MV-4-11 (cell line): ENCODE results near the gene COA4.
"Not testable (repeated sequence)": the region's sequence is repeated elsewhere in the genome, so short reads cannot be mapped to it uniquely, and the experiment has no call there.

ENCODE experiments used
- DNase-seq: peaks from one replicate; lab custom pipeline; 2025; lab: John Stamatoyannopoulos, UW

Gene COA4

DNA sequence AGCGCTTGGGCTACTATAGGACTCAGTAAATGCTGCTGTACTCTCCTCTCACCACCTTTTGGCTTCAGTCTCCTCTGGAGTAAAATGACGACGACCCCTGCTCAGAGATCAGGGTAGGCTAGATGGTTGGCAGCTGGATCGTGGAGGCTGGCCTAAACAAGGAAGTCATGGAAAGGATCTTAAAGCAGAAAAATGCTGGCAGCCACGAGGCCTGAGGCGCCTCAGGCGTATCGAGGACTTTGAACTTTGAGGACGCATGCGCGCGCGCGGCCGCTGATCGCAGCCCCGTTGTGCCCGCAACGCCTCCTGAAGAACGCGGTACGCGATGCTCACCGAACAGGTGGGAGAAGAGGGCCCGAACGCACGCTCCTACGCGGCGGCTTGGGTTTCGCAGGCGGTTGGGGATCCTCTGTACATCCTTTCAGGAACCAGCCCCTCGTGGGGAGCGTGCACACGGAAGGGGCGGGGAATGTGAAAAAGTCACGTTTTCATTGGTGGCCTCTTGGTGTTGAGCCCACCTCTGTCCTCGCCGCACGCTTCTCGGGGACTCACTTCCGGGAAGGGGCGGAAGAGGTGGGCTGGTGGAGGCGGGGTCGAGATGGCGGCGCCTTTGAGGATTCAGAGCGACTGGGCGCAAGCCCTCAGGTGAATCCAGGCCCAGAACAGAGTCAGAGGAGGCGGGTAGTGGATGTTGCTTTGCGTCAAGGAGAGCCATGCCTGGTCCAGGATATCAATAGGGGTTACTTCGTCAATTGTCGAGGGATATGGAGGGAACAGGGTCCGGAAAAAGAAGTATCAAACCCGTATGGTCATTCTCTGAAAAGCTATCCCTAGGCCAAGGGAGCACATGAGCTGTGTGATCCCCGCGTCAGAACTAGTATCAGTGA lies at the start of gene COA4, which contains the start of gene PAAF1:
Gene COA4 (minus strand): TSS at position 423 of the 887 bp plus-strand sequence. CDS start 3,468 bp downstream, outside the sequence.
Gene PAAF1 (plus strand): TSS at position 576 of the 887 bp plus-strand sequence. CDS start 23 bp downstream, at position 599.
- DNase-seq = peak; percentile 98

GRCh38 chr11:73921180-73921579 lies 44.5 kb upstream of the COA4 start:
- no peak for DNase-seq

GRCh38 chr11:73916435-73916834 lies 39.8 kb upstream of the COA4 start:
- DNase-seq = no peak

- DNase-seq = no peak
These were observed 37.6 kb upstream of the COA4 start for GRCh38 chr11:73914284-73914683.

DNA sequence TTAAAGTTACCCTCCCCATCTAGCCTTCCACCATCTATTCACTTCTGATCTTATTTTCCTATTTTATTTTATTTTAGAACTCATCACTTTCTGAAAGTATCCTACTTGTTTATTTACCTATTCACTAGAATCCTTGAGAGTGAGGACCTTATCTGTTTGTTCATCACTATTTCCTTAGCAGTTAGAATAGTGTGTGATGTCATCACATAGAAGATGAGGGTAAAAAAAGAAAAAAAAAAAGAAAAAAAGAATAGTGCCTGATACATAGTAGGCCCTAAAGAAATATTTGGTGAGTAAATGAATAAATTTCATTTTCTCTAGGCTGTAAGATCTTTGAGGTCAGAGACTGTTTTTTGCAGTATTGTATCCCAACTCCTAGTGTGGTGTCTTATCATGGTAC lies 36.8 kb upstream of the COA4 start:
- no peak for DNase-seq

GRCh38 chr11:73912026-73912425 lies 35.4 kb upstream of the COA4 start:
- DNase-seq = no peak

GRCh38 chr11:73907191-73907590 lies 30.5 kb upstream of the COA4 start:
- peak; percentile 54 for DNase-seq

- no peak for DNase-seq
These were observed 25.7 kb upstream of the COA4 start for GRCh38 chr11:73902303-73902702.

DNA sequence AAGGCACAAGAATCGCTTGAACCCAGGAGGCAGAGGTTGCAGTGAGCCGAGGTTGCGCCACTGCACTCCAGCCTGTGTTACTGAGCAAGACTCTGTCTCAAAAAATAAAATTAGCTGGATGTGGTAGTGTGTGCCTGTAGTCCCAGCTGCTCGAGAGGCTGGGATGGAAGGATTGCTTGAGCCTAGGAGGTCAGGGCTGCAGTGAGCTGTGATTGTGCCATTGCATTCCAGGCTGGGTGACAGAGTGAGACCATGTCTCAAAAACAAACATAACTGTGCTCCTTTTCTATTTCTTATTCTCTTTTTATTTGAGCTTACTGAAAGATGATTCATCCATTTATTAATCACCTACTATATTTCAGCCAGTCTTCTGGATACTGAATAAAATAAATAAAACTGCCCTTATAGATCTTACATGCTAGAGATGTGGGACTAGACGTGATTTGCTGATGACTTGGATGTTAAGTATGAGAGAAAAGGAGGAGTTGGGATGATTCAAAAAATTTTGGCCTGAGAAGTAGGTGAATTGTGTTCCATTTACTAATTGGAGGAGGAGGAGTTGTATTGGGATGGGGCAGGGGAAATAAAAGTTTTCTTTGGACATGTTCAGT lies 18.2 kb upstream of the COA4 start:
- no peak for DNase-seq

DNA sequence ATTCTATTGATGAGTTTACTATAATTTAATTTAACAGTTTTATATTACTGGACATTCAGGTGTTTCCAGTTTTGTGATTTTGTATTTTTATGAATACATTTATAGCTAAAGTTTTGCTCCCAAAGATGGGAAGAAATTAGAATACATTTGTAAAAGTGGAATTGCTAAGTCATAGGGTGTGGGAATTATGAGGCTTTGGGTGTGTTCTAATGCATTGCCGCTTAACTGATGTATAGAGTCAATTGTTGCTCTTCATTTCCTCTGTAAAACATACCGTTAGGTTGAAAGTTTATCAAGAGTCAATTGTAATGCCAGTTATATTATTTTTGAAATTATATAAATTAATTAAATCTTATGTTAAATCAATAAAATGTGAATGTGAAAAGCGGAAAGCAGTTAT lies 16.4 kb upstream of the COA4 start:
- no peak for DNase-seq

DNA sequence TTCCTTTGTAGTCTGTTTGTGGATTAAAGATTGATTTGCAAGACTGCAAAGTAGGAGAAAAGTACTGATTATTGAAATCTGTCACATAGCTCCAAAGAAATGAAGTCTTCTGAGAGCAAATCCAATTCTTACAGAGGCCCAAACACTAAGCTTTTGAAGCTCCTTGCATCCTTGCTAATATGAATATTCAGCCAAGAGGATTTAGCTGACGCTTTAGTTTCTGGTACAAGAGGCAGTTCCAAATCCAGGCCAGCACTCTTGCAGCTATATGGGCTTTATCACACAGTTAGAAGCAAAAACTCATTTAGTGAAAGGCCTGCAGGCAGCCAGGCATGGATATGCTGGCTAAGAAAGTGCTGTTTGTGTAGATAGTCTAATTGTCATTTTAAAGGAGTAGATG lies 12.9 kb upstream of the COA4 start:
- DNase-seq = no peak

DNA sequence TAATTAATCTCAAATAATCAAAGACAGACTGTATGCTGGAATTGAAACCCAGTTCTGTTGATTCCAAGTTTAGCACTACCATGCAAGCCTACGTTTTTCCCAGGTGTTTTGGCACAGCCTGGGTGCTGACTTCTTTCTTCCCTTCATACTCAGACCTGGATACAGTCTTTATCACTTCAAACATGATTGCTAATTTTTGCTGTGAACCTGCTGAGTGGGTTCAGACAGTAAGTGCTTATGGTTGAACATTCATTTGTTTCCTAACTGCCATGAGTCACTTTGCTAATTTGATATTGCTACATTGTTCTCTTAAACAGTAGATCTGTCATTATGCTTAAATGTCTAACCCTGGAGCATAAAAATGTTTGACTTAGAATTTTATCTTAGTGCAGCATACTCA lies 12.4 kb upstream of the COA4 start:
- peak; percentile 9 for DNase-seq

DNA sequence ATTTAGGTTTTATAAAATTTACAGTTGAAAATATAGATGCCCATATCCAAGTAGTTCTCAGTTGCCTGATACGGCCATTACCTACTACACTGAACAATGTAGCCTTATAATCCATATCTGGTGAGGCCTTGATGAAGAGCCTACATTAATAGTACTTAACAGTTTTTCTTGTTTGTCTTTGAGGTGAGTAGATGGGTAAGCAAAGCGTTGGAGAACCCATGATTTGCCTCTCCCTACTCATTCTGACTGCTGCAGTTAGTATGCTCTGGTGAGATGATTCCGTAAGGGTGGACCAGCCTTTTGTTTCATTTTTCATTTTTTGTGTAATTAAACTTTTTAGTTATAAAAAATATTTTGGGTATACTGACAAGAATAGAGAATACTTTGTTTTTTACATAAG lies 11.6 kb upstream of the COA4 start:
- DNase-seq = no peak

DNA sequence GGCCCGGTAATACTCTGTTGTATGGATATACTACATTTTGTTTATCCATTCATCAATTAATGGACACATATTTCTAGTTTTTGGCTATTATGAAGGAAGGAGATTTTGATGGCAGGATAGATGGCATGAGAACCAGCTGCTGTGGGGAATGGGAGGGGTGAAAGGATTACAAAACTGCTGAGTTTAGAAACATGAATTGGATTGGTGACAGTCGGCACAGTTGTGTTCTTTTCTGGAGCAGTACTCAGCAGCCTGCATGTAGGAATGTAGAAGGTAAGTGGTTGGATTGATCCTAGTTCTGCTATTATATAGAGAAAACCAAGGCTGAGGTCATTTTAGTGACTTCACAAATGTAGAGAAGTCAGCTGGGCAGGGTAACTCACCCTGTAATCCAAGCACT lies 7.2 kb upstream of the COA4 start:
- no peak for DNase-seq

DNA sequence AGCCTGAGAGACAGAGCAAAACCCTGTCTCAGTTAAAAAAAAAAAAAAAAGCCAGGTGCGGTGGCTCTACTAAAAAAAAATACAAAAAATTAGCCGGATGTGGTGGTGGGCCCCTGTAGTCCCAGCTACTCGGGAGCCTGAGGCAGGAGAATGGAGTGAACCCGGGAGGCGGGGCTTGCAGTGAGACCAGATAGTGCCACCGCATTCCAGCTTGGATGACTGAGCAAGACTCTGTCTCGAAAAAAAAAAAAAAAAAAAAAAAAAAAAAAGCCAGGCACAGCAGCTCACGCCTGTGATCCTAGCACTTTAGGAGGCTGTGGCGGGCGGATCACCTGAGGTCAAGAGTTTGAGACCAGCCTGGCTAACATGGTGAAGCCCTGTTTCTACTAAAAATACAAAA lies 3.8 kb upstream of the COA4 start:
- not testable (repeated sequence) for DNase-seq

DNA sequence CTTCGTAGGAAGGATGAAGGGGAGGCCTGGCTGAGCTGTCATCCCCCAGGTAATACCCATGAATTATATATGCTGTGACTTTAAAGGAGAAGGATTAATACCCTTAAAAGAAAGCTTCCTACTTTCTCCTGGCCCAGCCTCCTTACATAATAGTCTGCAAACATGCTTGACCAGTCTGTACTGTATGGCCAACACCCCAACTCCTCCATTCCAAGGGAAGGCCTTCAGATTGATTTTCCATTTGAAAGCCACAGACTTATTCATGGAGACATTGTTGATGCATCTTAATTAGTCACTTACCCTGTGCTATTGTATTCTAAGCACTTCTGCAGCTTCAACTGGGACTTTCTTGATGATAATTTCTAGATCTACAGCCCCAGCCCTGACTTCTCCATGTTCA lies 2.1 kb upstream of the COA4 start:
- DNase-seq = no peak

GRCh38 chr11:73875840-73876239 lies 806 bp downstream of the COA4 start:
- DNase-seq = no peak

DNA sequence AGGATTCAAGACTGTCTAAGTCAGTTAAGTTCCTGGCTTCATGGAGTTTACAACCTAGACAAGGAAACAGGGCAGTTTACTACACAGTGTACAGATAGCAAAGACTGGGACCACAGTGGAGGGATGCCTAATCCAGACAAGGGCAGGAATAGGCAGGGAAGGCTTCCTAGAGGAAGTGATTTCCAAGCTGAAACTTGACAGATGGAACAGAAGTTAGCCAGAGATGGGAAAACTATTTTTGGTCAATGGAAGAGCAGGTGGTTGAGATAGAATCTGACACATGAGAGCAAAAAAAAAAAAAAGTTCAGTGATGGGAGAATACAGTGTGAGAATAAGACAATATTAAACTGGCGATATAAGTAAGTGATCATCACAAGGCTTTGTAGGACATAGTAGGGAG lies 1.3 kb downstream of the COA4 start:
- DNase-seq = no peak

GRCh38 chr11:73872749-73873357 lies 3.8 kb downstream of the COA4 start:
- no peak for DNase-seq

DNA sequence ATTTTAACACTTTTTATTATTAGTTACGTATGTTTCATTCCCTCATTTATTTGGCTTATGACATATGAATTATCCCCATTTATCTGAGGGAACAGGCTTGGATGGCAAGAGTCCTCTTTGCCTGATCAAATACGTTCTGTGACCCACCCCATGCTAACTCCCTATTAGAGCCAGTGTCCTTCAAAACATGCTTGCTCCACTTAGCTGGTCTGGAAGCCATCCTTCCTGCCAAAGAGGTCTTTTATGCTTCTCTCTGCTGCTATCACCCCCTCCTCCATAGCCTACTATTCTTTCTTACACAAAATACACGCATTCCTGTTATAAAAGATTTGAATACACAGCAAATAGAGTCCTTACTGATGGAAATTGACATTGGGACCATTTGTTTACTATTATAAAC lies 6.4 kb downstream of the COA4 start:
- DNase-seq = no peak

DNA sequence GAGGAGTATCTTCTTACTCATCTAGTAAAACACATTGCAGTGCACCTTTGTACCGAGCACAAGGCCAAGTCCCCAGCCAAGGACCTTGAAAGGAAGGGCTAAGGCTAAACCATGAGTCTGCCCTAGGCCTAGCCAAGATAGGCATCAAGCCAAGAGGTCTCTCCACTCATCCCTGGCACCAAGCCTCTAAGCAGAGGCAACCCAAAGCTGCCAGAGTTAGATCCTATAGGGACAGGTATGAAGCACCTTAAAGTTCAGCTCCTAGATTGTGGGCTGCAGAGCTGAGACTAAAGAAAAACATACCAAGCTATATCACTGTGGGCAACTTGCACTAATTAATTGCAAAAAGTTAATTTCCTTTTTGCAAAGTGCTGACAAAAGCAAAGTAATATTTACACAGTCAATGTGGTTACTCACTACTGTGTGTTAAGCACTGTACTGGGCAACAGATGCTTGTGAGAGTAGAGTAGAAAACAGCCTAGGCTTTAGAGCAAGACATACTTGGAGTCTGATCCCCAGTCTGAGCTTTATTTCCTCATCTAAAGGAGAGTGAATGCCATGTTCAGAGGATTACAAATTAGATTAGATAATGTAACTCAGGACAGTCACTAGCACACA lies 7.2 kb downstream of the COA4 start:
- DNase-seq = no peak

- DNase-seq = no peak
These were observed 10.1 kb downstream of the COA4 start for GRCh38 chr11:73866586-73866996.
